GM19035 (cell line): Measurements from ENCODE around the gene ZFYVE27.

ENCODE experiments used
- ATAC-seq: cut with Tn5 transposase; IDR thresholded peaks from one replicate; pipeline ENCODE4 v1.9.1; 2021; ENCODE audit not compliant: unreplicated experiment

Gene ZFYVE27

DNA sequence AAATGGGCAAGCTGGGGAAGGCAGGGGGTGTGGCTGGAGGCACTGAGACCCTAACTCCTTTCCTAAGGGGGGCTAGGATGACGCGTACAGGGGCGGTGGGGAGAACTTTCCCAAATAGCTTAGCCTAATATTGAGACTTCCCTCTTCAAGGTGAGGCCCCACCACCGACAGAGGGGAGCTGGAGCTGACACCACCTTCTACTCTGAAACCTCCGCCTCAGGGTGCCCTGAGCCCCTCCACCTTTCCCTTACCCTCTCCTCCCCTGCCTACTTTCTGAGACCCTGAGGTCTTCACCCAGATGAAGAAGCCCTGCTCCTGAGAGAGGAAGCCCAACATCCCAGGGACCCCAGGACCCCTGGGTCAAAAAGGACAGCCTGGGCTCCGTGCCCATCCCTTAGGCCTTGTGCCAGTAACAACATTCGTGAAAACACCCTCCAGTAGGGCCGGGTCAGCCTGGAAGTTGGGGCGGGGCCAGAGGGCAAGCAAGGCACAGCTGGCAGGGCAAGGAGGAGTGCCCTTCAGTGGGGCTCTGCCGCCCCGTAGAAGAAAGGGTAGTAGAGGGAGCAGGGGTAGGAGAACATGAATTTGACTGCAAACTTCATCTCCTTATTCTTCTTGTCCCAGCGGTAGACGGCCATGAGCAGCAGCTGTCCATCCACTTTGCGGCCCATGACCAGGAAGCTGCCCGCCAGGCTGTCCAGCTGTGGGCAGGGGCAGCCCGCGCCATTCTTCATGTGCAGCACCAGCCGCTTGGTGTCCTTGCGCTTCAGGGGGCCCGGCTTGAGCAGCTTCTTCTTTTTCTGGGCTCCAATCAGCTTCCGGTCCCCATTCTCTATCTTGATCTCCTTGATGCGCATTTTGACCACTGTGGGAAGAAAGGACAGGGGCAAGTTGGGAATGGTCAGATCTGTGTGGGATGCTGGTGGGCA is 30.3 kb downstream of the ZFYVE27 start:
- ATAC-seq: no peak

DNA sequence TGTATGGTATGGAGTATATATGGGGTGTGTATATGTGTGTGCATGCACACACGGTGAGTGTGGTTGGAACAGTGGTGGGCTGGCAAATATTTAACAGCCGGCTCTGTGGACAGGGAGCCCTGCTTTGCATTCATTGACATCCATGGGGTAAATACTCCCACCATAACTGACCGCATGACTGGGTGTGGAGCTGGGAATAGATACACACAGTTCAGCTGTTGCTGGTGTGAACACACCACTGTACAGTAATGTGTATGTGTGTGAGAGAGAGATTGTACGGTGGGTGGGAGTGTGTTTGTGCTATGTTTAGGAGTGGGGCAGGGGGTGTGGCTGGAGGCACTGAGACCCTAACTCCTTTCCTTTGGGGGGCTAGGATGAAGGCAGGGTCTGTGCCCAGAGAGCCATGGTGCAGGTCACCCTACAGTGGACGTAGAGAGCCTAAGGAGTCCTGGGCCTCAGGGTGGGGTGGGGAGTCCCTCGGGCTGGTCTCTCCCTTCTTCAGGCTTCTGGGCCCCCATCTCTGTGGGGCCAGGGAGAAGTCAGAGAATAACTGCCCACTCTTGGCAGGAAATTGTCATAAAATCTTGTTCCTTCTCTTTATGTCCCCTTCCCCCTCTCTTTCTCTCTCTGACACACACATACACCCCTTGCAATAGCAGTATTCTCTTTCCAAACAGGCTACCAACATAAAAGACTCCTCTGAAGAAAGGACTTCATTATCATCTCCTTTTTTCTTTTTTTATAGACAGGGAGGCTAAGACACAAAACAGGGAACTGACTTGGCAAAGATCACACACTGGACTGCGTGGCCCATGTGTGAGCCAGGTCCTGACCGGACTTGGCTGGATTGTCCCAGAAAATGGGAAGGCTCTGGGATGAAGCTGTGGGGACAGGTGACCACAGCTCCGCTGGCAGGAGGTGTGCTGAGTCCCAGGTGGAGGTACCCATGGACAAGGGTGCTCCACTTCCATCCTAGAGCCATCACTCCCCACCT is 31.7 kb downstream of the ZFYVE27 start:
- no peak for ATAC-seq

DNA sequence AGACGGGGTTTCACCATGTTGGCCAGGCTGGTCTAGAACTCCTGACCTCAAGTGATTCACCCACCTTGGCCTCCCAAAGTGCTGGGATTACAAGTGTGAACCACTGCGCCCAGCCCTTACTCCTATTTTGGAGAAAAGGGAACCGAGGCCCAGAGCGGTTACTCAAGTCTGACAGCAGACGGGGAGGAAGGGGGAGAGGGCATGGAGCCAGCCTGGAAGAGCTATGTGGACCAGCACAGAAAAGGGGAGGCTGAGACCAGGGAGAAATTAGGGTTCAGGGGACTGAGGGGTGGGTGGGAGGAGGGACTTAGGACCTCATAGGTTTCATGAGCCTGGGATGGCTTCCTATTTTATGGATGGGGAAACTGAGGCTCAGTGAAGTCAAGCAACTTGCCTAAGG is 33.3 kb downstream of the ZFYVE27 start:
- ATAC-seq: no peak

- no peak for ATAC-seq
These were observed 34.3 kb downstream of the ZFYVE27 start for GRCh38 chr10:97771055-97771891.

DNA sequence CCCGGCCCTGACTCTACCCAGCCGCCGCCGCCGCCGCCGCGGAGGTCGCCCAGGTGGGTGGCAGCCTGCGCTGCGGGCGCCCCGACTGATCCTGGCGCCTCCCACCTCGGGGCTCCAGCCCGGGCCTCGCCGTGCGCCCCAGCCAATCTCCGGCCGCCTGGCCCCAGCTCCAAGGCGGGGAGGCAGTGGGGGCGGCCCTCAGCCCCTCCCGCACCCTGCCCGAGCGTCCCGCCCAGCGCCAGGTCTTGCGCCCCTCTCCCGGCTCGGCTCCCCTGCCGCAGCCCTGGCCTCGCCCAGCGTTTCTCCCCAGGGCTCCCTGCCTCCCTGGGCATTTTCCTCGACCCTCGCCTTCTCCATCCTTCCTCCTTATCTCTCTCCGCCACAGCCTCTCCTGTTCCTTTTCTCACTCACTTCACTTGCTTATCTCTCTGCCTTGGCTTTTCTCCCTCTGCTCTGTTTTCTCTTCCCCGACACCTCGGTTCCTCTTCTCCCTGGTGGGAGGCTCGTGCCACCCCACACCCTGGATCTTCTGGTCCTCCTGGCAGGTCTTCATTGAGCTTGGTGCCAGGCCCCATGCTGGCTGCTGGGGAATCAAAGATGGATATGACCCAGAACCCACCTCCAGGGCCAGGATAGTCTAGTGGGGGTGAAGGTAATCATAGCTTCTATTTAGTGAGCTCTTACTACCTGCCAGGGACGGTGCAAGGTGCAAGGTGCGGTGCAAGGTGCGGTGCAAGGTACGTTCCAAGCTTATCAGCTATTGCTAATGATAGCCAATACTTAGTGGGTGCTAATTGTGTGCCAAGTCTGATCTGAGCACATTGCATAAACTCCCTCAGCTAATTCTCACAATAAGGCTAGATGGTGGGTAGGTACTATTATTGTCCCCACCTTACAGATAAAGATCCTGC is 35.2 kb downstream of the ZFYVE27 start, which contains the start of gene SFRP5:
TSS of gene SFRP5 (minus strand) at position 87 of the 911 bp plus-strand sequence. CDS start 166 bp downstream, outside the sequence.
- no peak for ATAC-seq

DNA sequence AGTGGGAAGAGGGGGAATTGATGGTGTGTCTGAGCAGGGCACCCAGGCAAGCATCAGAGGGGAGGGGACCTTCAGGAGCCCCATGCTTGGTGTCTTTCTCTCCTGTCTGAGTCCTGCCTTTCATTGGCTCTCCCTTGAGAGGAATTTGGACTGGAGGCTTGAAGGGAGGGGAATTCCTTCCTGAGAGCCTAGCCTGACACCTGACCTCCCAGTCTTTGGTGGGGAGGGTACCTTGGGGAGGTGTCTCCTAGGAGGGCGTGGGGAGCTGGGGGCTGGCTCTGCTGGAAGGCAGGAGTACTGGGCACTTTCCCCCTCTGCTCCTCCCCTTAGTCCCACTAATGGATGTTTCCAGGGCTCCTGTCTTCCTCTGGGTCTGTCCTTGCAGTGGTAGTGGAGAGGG is 36.2 kb downstream of the ZFYVE27 start:
- ATAC-seq: no peak

DNA sequence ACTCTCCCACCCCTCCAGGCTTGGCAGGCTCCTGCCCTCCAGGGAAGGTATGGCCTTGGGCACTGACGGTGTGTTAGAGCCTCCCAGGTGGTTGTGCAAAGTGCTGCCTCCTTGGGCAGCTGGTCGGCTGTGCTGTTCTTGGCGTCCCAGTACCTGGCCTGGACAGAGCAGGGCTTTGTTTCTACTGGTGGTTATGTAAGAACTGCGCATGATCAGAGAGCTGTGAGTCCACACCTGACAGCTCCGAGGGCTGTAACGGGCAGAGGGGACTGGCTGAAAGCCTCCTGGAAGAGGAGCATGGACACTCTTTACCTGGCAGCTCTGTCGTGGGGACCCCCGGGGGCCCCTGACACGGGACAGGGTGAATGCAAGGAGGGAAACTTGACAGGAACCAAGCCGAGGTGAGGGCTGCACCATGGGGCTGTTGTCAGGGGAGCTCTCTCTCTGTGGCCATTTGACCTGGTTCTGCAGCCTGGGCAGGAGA is 37.9 kb downstream of the ZFYVE27 start:
- no peak for ATAC-seq

DNA sequence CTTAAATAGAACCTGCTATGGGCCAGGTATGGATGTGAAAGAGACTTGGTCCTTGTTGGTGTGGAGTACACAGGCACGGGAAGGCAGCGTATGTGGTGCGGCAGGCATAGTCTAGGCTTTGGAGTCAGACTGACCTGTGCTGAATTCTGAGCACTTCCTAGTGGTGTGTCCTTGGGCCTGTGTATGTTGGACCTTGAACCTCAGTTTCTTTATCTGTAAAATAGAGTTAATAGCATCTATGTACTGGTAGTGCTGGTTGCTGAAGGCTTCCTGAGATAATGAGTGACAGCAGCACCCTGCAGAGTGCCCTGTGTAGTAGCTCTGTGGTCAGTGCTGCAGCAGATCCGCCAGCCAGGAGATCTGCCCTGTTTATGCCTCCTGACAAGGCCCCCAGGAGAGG is 40.2 kb downstream of the ZFYVE27 start:
- ATAC-seq: no peak

GRCh38 chr10:97778452-97779302 is 41.7 kb downstream of the ZFYVE27 start:
- no peak for ATAC-seq

DNA sequence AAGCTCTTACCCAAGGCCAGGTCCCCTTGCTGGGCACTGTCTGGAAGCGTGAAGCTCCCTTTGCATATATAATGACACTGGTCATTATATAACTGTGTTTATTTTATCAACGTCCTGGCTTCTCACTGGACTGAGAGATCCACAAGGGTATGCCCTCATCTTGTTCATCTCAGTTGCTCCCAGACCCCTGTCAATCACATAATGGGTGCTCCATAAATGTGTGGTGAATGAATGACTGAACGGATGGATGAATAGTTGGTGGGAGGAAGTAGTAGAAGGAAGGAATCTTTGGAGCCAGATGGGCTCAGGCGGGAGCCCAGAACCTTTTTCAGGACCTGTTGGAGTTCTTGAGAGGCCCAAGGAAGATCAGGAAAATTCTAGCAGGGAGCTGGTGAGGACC is 42.6 kb downstream of the ZFYVE27 start:
- ATAC-seq: no peak

DNA sequence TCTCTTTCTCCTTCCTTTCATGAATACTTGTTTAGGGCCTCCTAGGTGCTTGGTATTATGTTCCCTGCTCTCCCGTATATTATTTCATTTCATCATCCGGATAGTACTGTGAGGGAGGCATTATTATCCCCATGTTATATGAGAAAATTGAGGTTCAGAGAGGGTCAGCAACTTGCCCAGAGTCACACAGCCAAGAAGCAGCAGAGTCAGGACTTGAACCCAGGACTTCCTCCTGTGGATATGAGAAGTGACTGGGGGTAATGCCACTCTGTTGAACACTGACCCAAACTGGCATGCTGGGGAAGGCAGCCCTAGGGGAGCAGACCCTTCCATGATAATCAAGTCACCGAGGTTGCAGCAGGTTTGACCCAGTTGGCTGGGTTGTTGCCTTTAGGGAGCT is 43.0 kb downstream of the ZFYVE27 start:
- no peak for ATAC-seq

DNA sequence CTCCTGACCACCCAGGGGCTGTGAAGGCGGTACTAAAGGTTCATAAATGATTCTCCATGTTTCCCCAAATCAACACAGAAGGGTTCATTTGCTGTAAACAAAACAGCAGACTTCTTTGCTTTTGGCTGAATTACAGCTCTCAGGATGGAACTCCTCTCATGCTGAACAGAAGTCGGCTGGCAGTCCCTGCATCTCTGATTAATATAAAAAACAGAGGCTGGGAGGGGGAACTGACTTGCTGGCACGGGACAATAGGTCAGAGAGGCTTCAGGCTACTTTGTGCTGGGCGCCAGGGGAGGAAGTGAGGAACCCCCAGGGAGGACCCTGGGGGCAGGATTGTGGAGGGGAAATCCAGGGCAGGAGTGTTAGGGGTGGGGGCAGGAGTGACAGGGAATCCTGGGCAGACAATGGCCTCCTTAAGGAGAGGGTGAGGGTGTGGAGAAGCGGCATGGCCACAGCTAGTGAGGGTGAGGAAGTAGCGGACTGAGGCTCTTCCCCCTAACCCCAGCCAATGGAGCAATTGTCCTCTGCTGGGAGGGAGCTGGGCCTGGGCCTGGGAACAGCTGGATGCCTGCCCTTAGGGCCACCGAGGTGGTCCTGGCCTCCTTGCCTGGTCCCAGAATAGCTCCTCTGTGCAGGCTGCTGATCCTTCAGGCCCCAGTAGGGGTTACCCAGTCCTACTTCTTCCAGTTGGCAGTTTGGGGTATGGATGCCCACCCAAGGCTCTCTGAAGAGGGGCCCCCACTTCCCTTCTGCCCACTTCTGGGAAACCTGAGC is 44.1 kb downstream of the ZFYVE27 start:
- no peak for ATAC-seq

DNA sequence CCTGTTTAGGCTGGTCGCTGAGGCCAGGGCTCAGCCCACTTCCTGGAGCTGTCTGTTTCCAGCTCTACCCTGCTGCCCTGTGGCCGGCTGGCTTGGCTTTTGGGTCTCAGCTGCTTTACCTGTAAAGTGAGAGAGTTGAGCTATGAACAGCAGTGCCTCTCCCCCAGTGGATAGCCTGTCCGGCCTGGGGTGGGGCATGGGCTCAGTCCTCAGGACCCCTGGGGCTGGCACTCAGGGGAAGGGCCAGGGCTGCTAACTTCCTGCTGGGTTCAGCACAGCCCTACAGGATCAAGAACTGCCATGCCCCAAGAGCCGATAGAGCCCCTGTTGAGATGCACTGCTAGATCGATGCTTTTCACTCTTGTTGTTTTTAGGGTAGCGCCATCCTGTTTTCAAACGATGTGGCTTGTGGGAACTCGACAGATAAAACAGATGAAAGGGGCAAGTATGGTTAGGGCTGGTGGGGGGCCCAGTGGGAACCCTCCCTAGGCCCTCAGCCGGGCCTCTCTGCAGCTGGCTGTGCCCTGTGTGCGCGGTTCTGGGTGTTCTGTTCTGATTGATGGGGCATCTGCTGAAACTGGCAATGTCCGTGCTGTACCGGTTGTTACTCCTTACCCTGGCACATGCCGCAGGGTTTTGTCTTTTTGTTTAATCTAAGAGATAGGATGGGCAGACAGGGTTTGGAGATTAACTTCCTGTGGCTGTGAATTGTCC is 44.8 kb downstream of the ZFYVE27 start:
- ATAC-seq: no peak

DNA sequence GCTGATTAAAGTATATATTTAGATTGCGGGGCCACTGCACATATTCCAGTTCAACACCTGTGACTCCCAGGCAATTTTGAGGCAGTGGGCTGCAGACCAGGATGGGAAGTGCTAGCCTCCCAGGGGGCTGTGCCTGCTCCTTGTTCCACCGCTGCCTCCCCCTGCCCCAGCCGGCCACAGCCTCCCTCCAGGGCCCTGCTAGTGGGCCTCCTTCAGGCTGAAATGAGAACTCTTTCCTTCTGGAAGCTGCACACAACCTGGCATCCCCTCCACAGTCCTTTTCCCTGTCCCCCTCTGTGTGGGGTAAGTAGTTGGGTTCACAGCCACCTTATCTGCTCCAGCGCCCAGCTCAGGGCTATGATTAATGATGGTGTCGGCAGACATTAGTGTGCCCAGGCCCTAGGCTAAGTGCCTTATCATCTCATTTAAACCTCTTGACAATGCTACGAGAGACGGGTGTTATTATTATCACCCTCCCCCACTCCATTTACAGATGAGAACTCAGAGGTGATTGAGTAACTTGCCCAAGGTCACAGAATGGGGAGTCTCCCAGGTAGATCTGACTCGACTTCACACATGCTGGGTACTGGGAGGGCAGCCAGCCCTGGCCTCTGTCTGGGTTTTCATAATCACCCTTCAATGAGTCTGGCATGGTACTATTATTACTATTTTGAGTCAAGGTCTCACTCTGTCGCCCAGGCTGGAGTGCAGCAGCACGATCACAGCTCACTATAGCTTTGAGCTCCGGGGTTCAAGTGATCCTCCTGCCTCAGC is 45.7 kb downstream of the ZFYVE27 start:
- ATAC-seq: no peak

DNA sequence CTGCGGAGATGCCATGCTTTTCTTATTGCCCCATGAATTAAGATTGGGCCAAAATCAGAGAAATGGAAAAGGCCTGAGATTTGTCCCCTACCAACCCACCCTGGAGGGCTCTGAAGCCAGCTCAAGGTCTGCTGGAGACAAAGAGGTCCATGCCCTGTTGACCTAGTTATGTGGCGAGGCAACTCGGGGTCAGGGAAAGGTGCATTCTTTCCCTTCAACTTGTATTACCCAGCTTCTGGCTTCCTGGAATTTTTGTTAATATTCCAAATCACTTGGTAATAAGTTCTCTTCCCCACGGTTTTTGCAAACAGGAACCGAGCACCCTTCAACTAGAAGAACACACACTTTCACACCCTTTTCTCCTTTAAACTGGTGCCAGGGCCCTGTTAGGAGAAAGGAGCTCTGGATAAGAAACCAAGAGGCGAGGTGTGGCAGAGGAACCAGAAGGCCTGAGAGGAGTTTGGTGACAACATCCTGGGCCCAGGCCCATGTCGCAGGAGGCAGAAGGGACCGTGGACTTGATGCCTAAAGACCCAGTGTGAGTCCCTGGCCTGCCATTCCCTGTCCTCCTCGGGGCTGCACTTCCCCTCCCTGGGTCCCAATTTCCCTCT is 47.4 kb downstream of the ZFYVE27 start:
- no peak for ATAC-seq

GRCh38 chr10:97785231-97785630 is 48.3 kb downstream of the ZFYVE27 start:
- ATAC-seq: no peak
